ENCODE data around the gene INMT.

Gene INMT

GRCh38 chr7:30805081-30805691 lies 53.3 kb downstream of the INMT start:
- Histone ChIP-seq H4K20me1 (ENCODE audit: insufficient read depth, low read length, poor library complexity, severe bottlenecking) (no peaks in the 10 kb centered on the region), H3K27me3 (ENCODE audit: insufficient read depth, low read length, poor library complexity, severe bottlenecking) (no peaks in the 10 kb centered on the region)
- TF ChIP-seq EZH2phosphoT487 (IDR thresholded peaks at IDR 0.05; ENCODE audit: borderline replicate concordance), result no peak
- TF ChIP-seq CTCF (conservative IDR thresholded peaks at IDR 0.05; ENCODE audit: low read length), result no peak

GRCh38 chr7:30805931-30806330 lies 54.0 kb downstream of the INMT start:
- Histone ChIP-seq H3K79me2 (ENCODE audit: insufficient read depth, low read length) (no peaks in the 10 kb centered on the region), H3K9me2 (replicated peaks; ENCODE audit: low read depth, low read length) (no peaks in the 10 kb centered on the region), H3K9ac (ENCODE audit: low read depth, low read length, poor library complexity, severe bottlenecking) (no peak overlapping the region), H3K4me3 (ENCODE audit: low read length, poor library complexity, severe bottlenecking) (no peak overlapping the region), H3F3A (ENCODE audit: low read depth) (no peaks in the 10 kb centered on the region), H3K4me2 (ENCODE audit: low read depth, low read length, poor library complexity, severe bottlenecking) (no peak overlapping the region), H3K36me3 (ENCODE audit: insufficient read depth, low read length) (no peaks in the 10 kb centered on the region), H4K20me1 (ENCODE audit: insufficient read depth, low read length, poor library complexity, severe bottlenecking) (no peaks in the 10 kb centered on the region), H3K4me1 (ENCODE audit: insufficient read depth, low read length, poor library complexity, severe bottlenecking) (peaks cover 4% of the 10 kb centered on the region), H2AFZ (ENCODE audit: low read length) (no peak overlapping the region), H3K27me3 (ENCODE audit: insufficient read depth, low read length, poor library complexity, severe bottlenecking) (no peaks in the 10 kb centered on the region), H3K9me3 (ENCODE audit: insufficient read depth, low read depth, low read length) (no peaks in the 10 kb centered on the region)
- TF ChIP-seq CTCF (conservative IDR thresholded peaks at IDR 0.05; ENCODE audit: low read length) (no peak), EZH2phosphoT487 (IDR thresholded peaks at IDR 0.05; ENCODE audit: borderline replicate concordance) (no peak)

More at GRCh38 chr7:30805081-30805691, 53.3 kb downstream of the INMT start:
- H3K4me3 ChIP-seq (ENCODE audit: low read length, poor library complexity, severe bottlenecking), result no peak overlapping the region
- H3K36me3 ChIP-seq (ENCODE audit: insufficient read depth, low read length), result no peaks in the 10 kb centered on the region
- H2AFZ ChIP-seq (ENCODE audit: low read length), result no peak overlapping the region
- H3K9ac ChIP-seq (ENCODE audit: low read depth, low read length, poor library complexity, severe bottlenecking), result no peak overlapping the region
- no peaks in the 10 kb centered on the region for H3K9me2 ChIP-seq (replicated peaks; ENCODE audit: low read depth, low read length)
- peaks cover 6% of the 10 kb centered on the region for H3K4me1 ChIP-seq (ENCODE audit: insufficient read depth, low read length, poor library complexity, severe bottlenecking)
- no peak overlapping the region for H3K4me2 ChIP-seq (ENCODE audit: low read depth, low read length, poor library complexity, severe bottlenecking)
- H3F3A ChIP-seq (ENCODE audit: low read depth), result no peaks in the 10 kb centered on the region
- no peaks in the 10 kb centered on the region for H3K79me2 ChIP-seq (ENCODE audit: insufficient read depth, low read length)
- no peaks in the 10 kb centered on the region for H3K9me3 ChIP-seq (ENCODE audit: insufficient read depth, low read depth, low read length)
